GM20000 (cell line): ENCODE measurements around the gene XRCC6.

Source experiments
- DNase-seq: peaks from one replicate; pipeline ENCODE4 v3.0.0; 2012; ENCODE audit warnings: low spot score
- TF ChIP-seq, protein P1 (sequence below): IDR thresholded peaks from 2 replicates; pipeline ENCODE4 v1.5.1; 2012; ENCODE audit warnings: mild to moderate bottlenecking, control low read depth; ENCODE audit errors: extremely low read depth, missing control alignments

XRCC6 gene

DNA sequence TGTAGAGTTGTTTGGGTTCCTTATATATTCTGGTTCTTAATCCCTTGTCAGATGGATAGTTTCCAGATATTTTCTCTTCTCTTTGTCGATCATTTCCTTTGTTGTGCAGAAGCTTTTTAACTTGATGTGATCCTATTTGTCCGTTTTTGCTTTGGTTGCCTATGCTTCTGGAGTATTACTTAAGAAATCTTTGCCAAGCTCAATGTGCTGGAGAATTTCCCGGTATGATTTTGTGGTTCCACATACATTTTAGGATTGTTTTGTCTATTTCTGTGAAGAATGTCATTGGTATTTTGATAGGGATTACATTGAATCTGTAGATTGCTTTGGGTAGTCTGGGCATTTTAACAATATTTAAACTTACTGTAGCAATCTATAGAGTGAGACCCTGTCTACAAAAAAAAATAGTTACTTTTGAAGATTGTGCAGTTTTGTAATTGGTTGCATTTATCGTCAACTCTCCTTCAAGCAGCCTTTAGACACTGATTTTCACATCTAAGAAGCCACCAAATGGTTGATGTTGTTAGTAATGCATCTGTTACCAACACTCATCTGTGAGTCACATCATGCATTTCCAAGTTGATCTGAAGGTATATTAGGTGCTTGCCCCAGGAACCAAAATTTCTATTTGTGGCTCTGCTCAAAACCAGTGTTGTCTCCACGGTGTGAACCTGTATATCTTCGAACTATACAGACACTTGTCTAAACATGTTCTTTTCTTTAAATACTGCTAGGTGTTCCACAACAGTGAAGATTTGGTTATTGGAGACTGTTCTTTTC is 21.4 kb downstream of the XRCC6 start:
- no peak for DNase-seq
- TF ChIP-seq, protein P1, sequence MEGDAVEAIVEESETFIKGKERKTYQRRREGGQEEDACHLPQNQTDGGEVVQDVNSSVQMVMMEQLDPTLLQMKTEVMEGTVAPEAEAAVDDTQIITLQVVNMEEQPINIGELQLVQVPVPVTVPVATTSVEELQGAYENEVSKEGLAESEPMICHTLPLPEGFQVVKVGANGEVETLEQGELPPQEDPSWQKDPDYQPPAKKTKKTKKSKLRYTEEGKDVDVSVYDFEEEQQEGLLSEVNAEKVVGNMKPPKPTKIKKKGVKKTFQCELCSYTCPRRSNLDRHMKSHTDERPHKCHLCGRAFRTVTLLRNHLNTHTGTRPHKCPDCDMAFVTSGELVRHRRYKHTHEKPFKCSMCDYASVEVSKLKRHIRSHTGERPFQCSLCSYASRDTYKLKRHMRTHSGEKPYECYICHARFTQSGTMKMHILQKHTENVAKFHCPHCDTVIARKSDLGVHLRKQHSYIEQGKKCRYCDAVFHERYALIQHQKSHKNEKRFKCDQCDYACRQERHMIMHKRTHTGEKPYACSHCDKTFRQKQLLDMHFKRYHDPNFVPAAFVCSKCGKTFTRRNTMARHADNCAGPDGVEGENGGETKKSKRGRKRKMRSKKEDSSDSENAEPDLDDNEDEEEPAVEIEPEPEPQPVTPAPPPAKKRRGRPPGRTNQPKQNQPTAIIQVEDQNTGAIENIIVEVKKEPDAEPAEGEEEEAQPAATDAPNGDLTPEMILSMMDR = no peak

DNA sequence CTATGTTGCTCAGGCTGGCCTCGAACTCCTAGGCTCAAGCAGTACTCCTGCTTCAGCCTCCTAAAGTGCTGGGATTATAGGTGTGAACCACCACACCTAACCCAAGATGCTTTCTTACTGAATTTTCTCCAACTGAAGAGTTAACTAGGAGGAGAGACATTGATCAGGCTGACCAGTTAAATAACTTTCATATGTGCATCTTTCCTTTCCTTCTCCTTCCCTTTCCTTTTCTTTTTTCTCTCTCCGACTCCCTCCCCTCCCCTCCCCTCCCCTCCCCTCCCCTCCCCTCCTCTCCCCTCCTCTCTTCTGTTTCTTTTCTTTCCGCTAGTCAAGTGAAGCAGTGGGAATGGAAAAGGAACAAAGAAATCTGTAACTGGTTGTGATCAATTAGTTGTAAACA is 26.7 kb downstream of the XRCC6 start:
- TF ChIP-seq, protein P1 = no peak
- DNase-seq = no peak

DNA sequence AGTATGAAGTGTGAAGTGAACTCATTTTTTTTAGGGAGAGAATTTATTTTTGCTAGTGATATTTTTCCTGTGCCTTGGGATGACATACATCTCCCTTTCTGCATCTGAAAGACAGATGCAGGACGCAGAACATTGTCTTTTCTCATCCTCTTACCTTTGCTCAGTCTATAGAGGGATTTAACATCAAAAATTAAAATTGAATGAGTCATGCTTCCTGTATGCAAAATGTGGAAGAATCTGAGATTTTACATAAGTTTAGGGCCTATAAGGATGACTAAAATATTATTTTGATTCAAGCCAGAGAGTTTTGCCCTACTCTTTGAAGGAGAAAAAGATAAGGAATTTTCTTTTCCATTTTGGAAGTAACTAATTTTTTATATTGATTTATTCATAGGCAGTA is 27.3 kb downstream of the XRCC6 start:
- DNase-seq = no peak
- TF ChIP-seq, protein P1 = no peak

DNA sequence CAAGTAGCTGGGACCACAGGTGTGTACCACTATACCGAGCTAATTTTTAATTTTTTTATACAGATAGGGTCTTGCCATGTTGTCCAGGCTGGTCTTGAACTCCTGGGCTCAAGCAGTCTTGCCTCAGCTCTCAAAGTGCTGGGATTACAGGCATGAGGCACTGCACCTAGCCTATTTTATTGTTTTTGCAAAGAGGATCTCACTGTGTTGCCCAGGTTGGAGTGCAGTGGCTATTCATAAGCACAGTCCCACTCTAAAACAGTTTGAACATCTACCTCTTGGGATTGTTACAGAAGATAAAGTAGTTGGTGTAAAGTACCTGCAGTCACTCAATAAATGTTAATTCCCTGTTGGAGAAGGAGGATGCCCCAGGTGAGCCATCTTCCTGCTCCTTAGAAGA is 29.1 kb downstream of the XRCC6 start:
- no peak for DNase-seq
- TF ChIP-seq, protein P1 = no peak

DNA sequence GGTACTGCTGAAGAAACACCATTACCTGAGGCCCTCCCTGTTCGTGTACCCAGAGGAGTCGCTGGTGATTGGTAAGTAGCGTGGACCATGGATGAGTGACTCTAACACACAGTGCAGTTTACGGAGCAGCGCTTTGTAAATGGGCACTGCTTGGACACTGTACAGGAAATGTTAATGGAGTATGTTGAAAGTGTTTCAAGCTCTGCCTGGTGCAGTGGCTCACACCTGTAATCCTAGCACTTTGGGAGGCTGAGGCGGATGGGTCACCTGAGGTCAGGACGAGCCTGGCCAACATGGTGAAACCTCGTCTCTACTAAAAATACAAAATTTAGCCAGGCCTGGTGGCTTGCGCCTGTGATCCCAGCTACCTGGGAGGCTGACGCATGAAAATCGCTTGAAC is 29.7 kb downstream of the XRCC6 start:
- TF ChIP-seq, protein P1 = no peak
- DNase-seq = no peak

DNA sequence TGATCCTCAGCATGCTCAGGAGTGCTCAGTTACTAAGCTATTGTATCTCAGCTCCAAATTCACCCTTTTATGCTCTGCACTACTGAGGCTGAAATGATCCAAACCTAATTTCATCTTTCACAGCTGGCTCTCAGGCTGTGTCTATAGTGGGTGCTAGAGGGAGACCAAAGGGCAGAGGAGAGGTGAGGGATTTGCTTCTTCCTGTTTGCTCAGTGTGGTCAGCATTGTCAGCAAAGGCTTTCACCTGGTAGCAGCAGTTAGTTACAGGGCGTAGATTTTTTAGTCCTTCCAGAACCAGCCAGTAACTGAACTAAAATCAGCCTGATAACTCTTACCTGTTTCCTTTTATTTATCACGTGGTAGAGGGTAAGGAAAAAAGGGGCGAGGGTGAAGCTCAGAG is 33.2 kb downstream of the XRCC6 start:
- no peak for DNase-seq
- TF ChIP-seq, protein P1 = no peak

DNA sequence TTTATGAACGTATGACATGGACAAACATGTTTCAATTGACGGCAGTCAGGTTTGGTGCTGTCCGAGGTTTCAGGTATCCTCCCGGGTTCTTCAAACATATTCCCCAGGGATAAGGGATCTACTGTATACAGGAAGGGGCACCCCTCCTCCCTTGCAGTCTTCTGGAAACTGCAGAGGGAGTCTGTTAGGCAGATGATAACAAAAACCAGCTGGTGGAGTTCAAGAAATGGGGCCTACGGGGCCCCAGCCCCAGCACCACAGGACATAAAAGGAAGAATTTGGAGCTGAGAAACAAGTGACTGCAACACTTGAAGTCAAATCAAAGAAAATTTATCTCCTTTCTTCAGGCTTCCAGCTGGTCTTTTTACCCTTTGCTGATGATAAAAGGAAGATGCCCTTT is 35.5 kb downstream of the XRCC6 start:
- DNase-seq = no peak
- TF ChIP-seq, protein P1 = no peak
